ENCODE measurements around the gene TIAL1. TPM values are rescaled to one million over a fixed set of nuclear protein-coding genes. Genes with fewer than 3 reads are reported as not detected.

Gene TIAL1
- total and polyA plus RNA-seq, 2 of the 4 experiments (the other 2 are of a cell fraction) = 28.0 to 83.5 TPM

DNA sequence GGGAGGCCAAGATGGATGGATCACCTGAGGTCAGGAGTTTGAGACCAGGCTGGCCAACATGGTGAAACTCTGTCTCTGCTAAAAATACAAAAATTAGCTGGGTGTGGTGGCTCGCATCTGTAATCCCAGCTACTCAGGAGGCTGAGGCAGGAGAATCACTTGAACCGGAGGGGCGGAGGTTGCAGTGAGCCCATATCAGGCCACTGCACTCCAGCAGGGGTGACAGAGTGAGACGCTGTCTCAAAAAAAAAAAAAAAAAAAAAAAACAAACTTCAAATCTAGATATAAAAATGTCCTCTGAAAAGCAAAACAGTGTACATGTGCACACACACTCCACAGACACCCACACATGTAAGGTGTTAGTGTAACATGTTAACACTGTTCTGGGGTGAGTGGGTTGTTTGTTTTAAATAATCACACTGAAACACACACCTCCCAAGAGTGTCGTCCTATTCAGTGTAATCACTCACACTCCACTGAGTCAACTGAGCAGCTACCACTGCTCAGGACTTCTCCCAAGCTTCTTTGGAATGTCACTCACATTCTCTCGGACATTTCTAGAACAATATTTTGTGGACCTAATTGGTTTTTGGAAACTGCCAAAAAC, 41.5 kb downstream of the TIAL1 start:
- Histone ChIP-seq H2AK9ac (replicated peaks; ENCODE audit: low read depth, low read length, poor library complexity) (no peak overlapping the region), H3K4ac (ENCODE audit: low read depth, low read length) (no peak overlapping the region), H3K18ac (ENCODE audit: low read depth, low read length) (no peak overlapping the region), H3K27me3 (ENCODE audit: control insufficient read depth, insufficient read depth, low read length) (peaks cover 8% of the 10 kb centered on the region; the same call in 1 of the 2 replicates), H4K91ac (ENCODE audit: insufficient read depth, low read depth, low read length) (no peak overlapping the region), H3K14ac (replicated peaks; ENCODE audit: low read depth, low read length) (no peak overlapping the region), H2BK20ac (ENCODE audit: low read depth, low read length) (no peak overlapping the region), H2AFZ (replicated peaks; ENCODE audit: low read length, poor library complexity) (no peak overlapping the region), H3K4me2 (ENCODE audit: low read depth, low read length) (no peak overlapping the region), H4K5ac (ENCODE audit: low read depth, low read length) (no peak overlapping the region), H3K4me3 (ENCODE audit: insufficient read depth, low read depth, low read length) (no peak overlapping the region), H3K56ac (ENCODE audit: extremely low read depth, insufficient read depth, low read length) (no peak overlapping the region), H3K23ac (ENCODE audit: low read depth, low read length) (no peak overlapping the region), H3K27ac (ENCODE audit: insufficient read depth, low read length) (no peak overlapping the region), H3K9ac (ENCODE audit: low read depth, low read length) (no peak overlapping the region), H4K20me1 (ENCODE audit: insufficient read depth, low read length) (no peaks in the 10 kb centered on the region), H2BK120ac (ENCODE audit: low read depth, low read length) (no peak overlapping the region), H3K36me3 (ENCODE audit: control insufficient read depth, insufficient read depth, low read length) (no peaks in the 10 kb centered on the region), H3K9me1 (ENCODE audit: insufficient read depth, low read length) (no peaks in the 10 kb centered on the region), H3K79me1 (ENCODE audit: low read depth in 1 of 2, low read length in 2 of 2) (no peaks in the 10 kb centered on the region), H3K9me3 (ENCODE audit: control insufficient read depth, insufficient read depth, low read length) (no peaks in the 10 kb centered on the region; the same call in 1 of the 2 replicates), H2BK5ac (ENCODE audit: low read depth, low read length, poor library complexity, severe bottlenecking) (no peak overlapping the region), H2AK5ac (ENCODE audit: low read depth, low read length) (no peak overlapping the region), H3K4me1 (ENCODE audit: control insufficient read depth, insufficient read depth, low read length) (no peaks in the 10 kb centered on the region), H4K8ac (ENCODE audit: low read depth in 2 of 2, low read length in 2 of 2) (no peak overlapping the region), H2BK15ac (ENCODE audit: low read depth, low read length) (no peak overlapping the region)
- POLR2A ChIA-PET (ENCODE audit: unreplicated experiment) = no interaction called here
- BruUV-seq (replicated peaks) = no TSS peak
- CTCF ChIA-PET = no interaction called here
- DNase-seq = no peak
- intact Hi-C loops (cut with micrococcal nuclease) = no loop called here
- dilution Hi-C loops (cut with HindIII; ENCODE audit: low sequenced_read_pairs, unreplicated experiment) = no loop called here
- TF ChIP-seq POLR2A (IDR thresholded peaks at IDR 0.05; ENCODE audit: low read depth, low read length) (no peak), CHD1 (IDR thresholded peaks at IDR 0.05; ENCODE audit: low read depth, low read length) (no peak), RAD21 (IDR thresholded peaks at IDR 0.05; ENCODE audit: low read length) (no peak), NFE2L2 (IDR thresholded peaks at IDR 0.05; ENCODE audit: low read depth, low read length) (no peak), SMC3 (IDR thresholded peaks at IDR 0.05; ENCODE audit: low read depth, low read length) (no peak), RFX5 (IDR thresholded peaks at IDR 0.05; ENCODE audit: low read depth, low read length) (no peak), MAZ (IDR thresholded peaks at IDR 0.05; ENCODE audit: borderline replicate concordance, low read depth, low read length) (no peak), CEBPB (IDR thresholded peaks at IDR 0.05; ENCODE audit: low read depth, low read length) (no peak), BHLHE40 (IDR thresholded peaks at IDR 0.05; ENCODE audit: low read depth, low read length) (no peak), MXI1 (IDR thresholded peaks at IDR 0.05; ENCODE audit: borderline replicate concordance, low read depth, low read length) (no peak), RCOR1 (IDR thresholded peaks at IDR 0.05; ENCODE audit: insufficient replicate concordance, low read length) (no peak), MAFK (IDR thresholded peaks at IDR 0.05; ENCODE audit: low read depth, low read length) (no peak), FOS (IDR thresholded peaks at IDR 0.05; ENCODE audit: low read depth, low read length) (no peak)
- TF ChIP-seq, protein P1, sequence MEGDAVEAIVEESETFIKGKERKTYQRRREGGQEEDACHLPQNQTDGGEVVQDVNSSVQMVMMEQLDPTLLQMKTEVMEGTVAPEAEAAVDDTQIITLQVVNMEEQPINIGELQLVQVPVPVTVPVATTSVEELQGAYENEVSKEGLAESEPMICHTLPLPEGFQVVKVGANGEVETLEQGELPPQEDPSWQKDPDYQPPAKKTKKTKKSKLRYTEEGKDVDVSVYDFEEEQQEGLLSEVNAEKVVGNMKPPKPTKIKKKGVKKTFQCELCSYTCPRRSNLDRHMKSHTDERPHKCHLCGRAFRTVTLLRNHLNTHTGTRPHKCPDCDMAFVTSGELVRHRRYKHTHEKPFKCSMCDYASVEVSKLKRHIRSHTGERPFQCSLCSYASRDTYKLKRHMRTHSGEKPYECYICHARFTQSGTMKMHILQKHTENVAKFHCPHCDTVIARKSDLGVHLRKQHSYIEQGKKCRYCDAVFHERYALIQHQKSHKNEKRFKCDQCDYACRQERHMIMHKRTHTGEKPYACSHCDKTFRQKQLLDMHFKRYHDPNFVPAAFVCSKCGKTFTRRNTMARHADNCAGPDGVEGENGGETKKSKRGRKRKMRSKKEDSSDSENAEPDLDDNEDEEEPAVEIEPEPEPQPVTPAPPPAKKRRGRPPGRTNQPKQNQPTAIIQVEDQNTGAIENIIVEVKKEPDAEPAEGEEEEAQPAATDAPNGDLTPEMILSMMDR (conservative IDR thresholded peaks at IDR 0.05; ENCODE audit: low read depth, low read length) = no peak
- TF ChIP-seq, protein P2, sequence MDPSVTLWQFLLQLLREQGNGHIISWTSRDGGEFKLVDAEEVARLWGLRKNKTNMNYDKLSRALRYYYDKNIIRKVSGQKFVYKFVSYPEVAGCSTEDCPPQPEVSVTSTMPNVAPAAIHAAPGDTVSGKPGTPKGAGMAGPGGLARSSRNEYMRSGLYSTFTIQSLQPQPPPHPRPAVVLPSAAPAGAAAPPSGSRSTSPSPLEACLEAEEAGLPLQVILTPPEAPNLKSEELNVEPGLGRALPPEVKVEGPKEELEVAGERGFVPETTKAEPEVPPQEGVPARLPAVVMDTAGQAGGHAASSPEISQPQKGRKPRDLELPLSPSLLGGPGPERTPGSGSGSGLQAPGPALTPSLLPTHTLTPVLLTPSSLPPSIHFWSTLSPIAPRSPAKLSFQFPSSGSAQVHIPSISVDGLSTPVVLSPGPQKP (IDR thresholded peaks at IDR 0.05; ENCODE audit: borderline replicate concordance, low read depth, low read length) = no peak
- TF ChIP-seq, protein P3, sequence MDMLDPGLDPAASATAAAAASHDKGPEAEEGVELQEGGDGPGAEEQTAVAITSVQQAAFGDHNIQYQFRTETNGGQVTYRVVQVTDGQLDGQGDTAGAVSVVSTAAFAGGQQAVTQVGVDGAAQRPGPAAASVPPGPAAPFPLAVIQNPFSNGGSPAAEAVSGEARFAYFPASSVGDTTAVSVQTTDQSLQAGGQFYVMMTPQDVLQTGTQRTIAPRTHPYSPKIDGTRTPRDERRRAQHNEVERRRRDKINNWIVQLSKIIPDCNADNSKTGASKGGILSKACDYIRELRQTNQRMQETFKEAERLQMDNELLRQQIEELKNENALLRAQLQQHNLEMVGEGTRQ (IDR thresholded peaks at IDR 0.05; ENCODE audit: low read depth, low read length) = no peak
- in situ Hi-C loops (cut with MboI; ENCODE audit: low sequenced_read_pairs) = no loop called here
- 100% methylated on average over 1 of the region's 6 CpGs; no CpG with 5 or more reads in 1 of the 2 experiments for WGBS, 2 experiments (ENCODE audit: extremely low coverage in 2 of 2, insufficient read length in 1 of 2)
- no peak for ATAC-seq (ENCODE audit: low read depth)

Measured in IMR-90 (cell line).